22Rv1 (cell line): ENCODE results near the gene MAST3.

Source experiments
- CTCF ChIP-seq: fragments of 450-650 bp; IDR thresholded peaks from 2 replicates; pipeline ENCODE4 v1.5.1; 2017; ENCODE audit warnings: mild to moderate bottlenecking
- ZFX ChIP-seq: fragments of 450-650 bp; IDR thresholded peaks from 2 replicates; pipeline ENCODE4 v1.6.1; 2017; ENCODE audit warnings: antibody characterized with exemption, borderline replicate concordance

GRCh38 chr19:18128805-18129204 lies 31.2 kb downstream of the MAST3 start:
- TF ChIP-seq CTCF (no peak), ZFX (no peak)
